ENCODE measurements around the gene CD164L2.

- TF ChIP-seq CTCF (IDR thresholded peaks at IDR 0.05; ENCODE audit: insufficient read depth, low read depth, low read length) (no peak), EZH2 (IDR thresholded peaks at IDR 0.05; ENCODE audit: insufficient read depth, low read length) (no peak)
Observed at GRCh38 chr1:27331426-27331825, 51.7 kb downstream of the CD164L2 start.

Measured in astrocyte (in vitro differentiated cells and primary cell).